Hematopoietic multipotent progenitor cell treated with erythropoietin and hydrocortisone succinate and interleukin-3 and kit ligand, for 17 days (in vitro differentiated cells): ENCODE results near the gene TMEM106C.
"Not testable (repeated sequence)": the region's sequence is repeated elsewhere in the genome, so short reads cannot be mapped to it uniquely, and the experiment has no call there.

Source experiments
- DNase-seq: peaks from one replicate; pipeline ENCODE4 v3.0.0-alpha.2; 2015; ENCODE audit warnings: low spot score

TMEM106C gene

GRCh38 chr12:47949441-47950341 lies 13.7 kb upstream of the TMEM106C start:
- DNase-seq = peak; percentile 48

DNA sequence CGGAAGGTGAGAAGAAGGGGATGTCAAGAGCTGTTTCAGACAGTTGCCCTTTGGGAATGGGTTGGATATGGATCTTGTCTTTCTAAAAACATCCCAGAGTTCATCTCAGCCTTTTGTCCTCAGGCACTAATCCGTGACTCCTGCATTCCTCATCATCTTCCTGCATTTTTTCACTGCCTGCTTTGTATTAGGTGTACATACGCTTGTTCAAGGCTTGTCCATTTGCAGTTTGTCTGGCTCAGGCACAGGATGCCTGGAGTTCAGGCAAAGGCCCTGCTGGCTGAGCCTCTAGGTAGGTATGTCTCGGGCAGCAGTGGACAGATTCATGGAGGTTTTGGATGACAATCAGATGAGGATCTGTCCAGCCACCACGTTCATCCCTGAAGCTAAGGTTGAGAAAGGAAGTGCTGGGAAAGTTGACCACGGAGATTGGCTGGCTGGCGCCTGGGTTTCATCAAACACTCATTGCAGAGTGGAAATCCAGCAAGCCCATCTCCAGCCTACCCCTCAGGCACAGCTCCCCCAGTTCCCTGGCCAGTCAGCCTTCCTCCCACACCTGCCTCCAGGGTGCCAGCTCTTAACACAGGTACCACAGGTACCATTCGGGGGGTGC lies 12.4 kb upstream of the TMEM106C start:
- no peak for DNase-seq

GRCh38 chr12:47954058-47954457 lies 9.3 kb upstream of the TMEM106C start:
- DNase-seq = no peak

- DNase-seq = no peak
Measured at GRCh38 chr12:47954467-47955045, 8.8 kb upstream of the TMEM106C start.

DNA sequence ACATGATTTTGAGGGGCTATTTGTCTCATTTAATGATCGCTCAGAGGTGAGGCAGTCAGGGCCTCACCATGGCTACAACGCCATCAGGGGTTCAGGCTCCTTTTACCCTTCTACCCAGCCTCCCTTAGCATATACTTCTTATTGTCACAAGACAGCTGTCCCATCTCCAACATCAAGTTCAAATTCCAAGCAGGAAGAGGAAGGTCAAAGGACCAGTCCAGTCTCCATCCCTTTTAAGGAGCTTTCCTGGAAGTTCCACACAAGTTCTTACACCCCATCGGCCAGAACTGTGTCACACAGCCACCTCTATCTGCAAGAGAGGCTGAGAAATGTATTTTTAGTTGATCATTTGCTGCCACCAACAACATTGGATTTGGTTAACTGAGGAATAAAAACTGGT lies 8.3 kb upstream of the TMEM106C start:
- DNase-seq = no peak

GRCh38 chr12:47957671-47958070 lies 5.7 kb upstream of the TMEM106C start:
- DNase-seq = not testable (repeated sequence)

GRCh38 chr12:47962198-47962597 lies 1.2 kb upstream of the TMEM106C start:
- no peak for DNase-seq

DNA sequence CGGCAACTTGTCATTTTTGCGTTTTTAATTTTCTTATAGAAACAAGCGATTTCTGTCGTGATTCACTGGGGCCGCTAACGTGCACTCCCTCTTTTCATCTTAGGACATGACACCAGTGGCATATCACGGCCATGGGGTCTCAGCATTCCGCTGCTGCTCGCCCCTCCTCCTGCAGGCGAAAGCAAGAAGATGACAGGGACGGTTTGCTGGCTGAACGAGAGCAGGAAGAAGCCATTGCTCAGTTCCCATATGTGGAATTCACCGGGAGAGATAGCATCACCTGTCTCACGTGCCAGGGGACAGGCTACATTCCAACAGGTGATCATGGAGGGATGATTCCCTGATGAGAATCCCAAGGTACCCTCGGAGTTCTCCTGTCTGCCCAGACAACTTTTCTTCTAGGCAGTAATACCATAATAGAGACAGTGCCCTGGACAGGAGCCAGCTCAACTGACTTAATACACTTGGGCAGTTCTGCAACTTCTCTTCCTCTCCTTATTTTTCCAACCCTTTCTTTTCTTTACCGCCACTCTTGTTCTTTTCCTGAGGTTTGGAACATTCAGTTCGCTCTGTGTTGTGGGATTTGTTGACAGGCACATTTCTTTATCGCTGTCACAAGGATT lies 821 bp downstream of the TMEM106C start:
- peak; percentile 31 for DNase-seq

GRCh38 chr12:47965581-47965980 lies 2.2 kb downstream of the TMEM106C start:
- DNase-seq = no peak

DNA sequence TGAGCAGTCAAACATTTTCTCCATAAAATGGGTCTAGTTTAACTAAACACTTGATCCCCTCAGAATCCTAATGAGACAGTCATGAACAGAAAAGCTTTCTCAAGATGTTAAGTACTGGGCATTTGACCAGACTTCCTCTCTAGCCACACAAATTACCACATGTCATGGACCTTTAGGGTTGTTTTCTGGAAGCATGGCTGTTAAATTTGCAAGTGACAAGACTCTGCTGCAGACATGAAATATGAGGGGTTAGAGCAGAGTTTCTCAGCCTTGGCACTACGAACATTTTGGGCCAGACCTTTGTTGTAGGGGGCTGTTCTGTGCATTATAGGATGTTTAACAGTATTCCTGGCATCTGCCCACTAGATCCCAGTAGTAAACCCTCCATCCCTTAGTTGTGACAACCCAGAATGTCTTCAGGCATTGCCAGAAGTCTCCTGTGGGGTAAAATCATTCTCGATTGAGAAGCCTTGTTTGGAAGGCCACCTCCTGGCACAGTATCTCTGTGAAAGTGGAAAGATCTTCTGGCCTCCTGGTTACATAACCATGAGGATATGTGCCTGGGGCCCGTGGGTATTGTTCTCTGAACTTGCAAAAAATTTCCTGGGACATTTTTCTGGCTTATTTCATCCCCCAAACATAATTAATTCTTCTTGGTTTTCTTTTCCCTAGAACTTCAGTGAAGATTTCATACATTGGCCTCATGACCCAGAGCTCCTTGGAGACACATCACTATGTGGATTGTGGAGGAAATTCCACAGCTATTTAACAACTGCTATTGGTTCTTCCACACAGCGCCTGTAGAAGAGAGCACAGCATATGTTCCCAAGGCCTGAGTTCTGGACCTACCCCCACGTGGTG lies 4.3 kb downstream of the TMEM106C start:
- no peak for DNase-seq

- DNase-seq = no peak
Measured at GRCh38 chr12:47969845-47970244, 6.4 kb downstream of the TMEM106C start.

GRCh38 chr12:47970843-47971242 lies 7.4 kb downstream of the TMEM106C start:
- no peak for DNase-seq

GRCh38 chr12:47972895-47973294 lies 9.5 kb downstream of the TMEM106C start:
- no peak for DNase-seq

DNA sequence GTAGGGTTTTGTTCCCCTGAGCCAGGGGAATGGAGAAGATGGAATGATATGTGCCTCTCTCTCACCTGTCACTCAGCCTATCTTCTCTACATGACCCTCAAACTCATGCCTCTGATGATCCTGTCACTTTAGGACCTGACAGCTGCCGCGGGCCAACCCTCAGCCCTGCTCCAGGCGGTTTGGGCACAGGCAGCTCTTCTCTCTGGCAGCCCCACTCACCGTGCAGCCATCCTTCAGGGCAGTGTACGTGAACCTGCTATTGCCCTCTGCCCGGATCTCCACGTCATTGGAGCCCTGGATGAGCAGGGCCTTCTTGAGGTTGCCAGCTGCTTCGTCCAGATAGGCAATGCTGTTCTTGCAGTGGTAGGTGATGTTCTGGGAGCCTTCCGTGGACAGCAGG lies 10.5 kb downstream of the TMEM106C start:
- DNase-seq = no peak

GRCh38 chr12:47975036-47975620 lies 11.7 kb downstream of the TMEM106C start:
- no peak for DNase-seq

DNA sequence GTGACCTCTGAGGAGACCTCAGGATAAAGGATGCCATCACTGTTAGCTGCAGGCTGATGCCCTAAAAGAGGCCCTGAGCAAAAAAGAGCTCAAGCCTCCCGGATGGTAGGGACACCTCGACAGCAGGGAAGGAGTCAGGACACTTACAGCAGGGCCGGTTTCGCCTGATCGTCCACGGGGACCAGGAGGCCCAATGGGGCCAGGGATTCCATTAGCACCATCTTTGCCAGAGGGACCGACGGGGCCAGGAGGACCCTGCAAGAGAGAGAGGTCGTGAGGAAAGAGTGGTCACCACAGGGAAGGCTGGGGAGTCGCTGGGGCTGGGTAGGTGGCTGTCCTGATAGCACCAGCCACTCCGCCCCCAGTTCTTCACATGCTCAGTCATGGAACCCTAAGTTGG lies 12.4 kb downstream of the TMEM106C start:
- no peak for DNase-seq

GRCh38 chr12:47977046-47977771 lies 13.8 kb downstream of the TMEM106C start:
- DNase-seq = no peak

DNA sequence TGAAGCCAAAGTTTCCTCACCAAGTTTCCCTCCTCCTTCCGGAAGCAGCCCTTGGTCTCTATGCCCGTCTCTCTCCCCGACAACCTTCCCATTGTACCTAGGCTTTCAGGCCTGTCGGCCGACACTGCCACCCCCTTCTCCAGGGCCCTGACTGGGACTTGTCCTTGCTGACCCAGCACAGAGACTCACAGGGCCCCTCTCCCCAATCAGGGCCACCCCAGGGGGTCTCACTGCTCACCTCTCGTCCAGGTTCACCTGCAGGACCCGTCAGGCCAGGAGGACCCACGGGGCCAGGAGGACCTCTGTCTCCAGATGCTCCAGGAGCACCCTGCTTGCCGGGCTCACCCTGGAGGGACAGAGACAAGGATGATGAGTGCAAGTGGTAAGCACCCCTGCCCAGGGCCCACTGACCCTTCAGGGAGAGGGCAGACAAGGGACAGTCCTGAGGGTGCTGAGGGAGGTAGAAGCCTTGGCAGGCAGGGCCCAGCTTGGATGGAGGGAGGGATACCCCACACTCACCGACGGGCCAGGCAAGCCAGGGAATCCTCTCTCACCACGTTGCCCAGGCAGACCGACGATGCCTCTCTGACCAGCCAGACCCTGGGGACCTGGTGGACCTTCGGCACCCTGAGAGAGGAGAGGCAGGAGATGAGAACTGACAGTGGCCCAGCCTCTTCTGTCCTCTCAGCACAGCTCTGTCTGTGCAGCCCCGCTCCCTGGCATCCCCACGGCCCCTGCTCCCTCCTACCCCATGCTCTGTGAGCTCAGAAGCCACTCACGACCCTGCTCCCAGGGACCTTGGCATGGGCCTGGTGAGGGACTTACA lies 14.6 kb downstream of the TMEM106C start:
- no peak for DNase-seq

- DNase-seq = no peak
Measured at GRCh38 chr12:47978598-47978873, 15.1 kb downstream of the TMEM106C start.

DNA sequence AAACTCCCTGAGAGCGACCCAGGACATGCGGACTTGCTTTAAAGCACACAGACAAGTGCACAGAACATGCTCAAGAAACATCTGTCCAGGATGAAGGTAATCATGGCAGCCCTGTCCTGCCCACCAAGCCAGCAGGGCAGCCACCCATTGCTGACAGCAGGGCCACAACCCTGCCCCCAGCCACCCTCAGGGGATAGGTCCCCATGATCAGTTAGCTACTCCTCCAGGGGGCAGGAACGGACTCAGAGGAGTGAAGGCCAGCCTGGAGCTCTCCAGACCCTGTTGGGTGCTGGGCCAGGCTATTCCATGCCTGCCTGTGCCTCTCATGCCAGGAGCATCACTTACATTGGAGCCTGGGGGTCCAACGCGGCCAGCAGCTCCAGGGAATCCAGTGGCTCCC lies 15.8 kb downstream of the TMEM106C start:
- DNase-seq = no peak
